Transverse colon (tissue), 3 donors: ENCODE data around the gene ATP1A3.

Experiments
- CTCF ChIP-seq, 5 experiments: fragments of 200-600 bp in 3 of 5; fragments of 450-650 bp in 2 of 5; sonication (generic) in 3 of 5; IDR thresholded peaks; 1 replicate in 2 of 5; 2 replicates in 3 of 5; pipeline ENCODE4 v1.5.1; 2016 to 2017; ENCODE audit warnings: antibody characterized with exemption in 5 of 5, inconsistent platforms in 3 of 5, mild to moderate bottlenecking in 2 of 5, moderate library complexity in 1 of 5
- POLR2A ChIP-seq: fragments of 450-650 bp; IDR thresholded peaks from one replicate; pipeline ENCODE4 v1.6.1; 2016; ENCODE audit warnings: antibody characterized with exemption, mild to moderate bottlenecking, moderate library complexity

GRCh38 chr19:41969772-41970458, 24.1 kb downstream of the ATP1A3 start:
- no peak for TF ChIP-seq POLR2A
- TF ChIP-seq CTCF (IDR thresholded peaks at IDR 0.05) = no peak
